AML-193 (cell line): ENCODE data around the gene LRRC3C.
"Not testable (repeated sequence)": the region's sequence is repeated elsewhere in the genome, so short reads cannot be mapped to it uniquely, and the experiment has no call there.

ENCODE experiments used
- DNase-seq, 2 experiments: peaks; one replicate each; lab custom pipeline; 2025; lab: John Stamatoyannopoulos, UW

Gene LRRC3C

DNA sequence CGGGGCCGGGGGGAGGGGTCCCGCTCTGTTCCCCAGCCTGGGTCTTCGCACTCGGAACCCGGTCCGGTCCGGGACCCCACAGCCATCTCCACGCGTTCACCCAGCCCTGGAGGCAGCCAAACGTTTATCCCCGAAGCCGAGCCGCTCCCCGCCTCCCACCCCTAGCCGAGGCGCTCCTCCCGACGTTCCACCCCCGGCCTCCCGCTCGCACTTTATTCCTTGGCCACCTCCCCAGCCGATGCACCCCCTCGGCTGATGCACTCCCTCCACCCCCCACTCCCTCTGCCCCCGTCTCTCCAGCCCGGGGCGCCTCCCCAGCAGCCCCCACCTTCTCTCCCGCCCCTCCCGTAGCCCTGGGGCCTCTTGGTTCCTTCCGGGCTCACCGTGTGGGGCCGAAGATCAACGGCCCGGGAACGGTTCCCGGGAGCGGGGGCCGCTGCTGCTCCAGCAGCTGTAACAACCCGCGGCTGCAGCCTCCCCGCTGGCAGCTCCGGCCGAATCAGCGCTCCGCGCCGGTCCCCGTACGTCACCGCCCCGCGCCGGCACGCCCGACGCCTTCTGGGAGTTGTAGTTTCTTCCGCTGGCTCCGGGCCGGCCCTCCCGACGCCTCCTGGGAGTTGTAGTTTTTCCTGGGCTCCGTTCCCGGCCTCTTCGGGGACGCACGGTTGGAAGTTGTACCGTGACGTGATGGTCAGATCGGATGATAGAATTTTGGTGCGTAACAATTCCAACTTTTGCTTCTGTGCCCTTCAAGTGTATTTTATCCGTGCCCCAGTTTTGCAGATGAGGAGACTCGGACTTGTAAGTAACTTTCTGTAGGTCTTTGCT, at the start of gene LRRC3C, which contains the start of gene ORMDL3:
LRRC3C (plus strand) TSS at position 632 of the 828 bp plus-strand sequence. CDS start 13,792 bp downstream, outside the sequence.
ORMDL3 (minus strand) TSS at position 501 of the 828 bp plus-strand sequence. CDS start 3,398 bp downstream, outside the sequence.
- peak; percentile 84 to 90 for DNase-seq

DNA sequence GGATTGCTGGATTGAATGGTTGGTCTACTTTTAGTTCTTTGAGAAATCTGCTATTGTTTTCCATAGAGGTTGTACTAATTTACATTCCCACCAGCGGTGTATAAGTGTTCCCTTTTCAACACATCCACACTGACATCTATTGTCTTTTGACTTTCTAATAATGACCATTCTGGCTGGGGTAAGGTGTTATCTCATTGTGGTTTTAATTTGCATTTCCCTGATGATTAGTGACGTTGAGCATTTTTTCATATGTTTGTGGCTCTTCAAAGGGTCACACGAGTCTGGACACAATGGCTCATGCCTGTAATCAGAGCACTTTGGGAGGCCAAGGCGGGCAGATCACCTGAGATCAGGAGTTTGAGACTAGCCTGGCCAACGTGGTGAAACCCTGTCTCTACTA, 41.4 kb upstream of the LRRC3C start:
- not testable (repeated sequence) for DNase-seq

DNA sequence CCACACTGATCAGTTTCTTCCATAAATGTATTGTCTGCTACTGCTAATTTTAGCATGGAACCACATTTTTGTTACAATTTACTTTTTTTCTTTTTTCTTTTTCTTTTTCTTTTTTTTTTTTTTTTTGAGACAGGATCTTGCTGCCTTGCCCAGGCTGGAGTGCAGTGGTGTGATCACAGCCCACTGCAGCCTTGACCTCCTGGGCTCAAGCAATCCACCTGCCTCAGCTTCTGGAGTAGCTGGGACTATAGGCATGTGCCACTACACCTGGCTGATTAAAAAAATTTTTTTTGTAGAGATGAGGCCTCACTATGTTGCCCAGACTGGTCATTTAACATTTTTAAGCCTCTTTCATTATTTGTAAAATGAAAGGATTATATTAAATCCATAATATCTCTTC, 40.5 kb upstream of the LRRC3C start:
- DNase-seq, result no peak

GRCh38 chr17:39889200-39889599, 38.3 kb upstream of the LRRC3C start:
- DNase-seq, result no peak

- DNase-seq, result peak in 1 of 2 experiments; percentile 9
These were observed 32.7 kb upstream of the LRRC3C start for GRCh38 chr17:39894681-39895376.

DNA sequence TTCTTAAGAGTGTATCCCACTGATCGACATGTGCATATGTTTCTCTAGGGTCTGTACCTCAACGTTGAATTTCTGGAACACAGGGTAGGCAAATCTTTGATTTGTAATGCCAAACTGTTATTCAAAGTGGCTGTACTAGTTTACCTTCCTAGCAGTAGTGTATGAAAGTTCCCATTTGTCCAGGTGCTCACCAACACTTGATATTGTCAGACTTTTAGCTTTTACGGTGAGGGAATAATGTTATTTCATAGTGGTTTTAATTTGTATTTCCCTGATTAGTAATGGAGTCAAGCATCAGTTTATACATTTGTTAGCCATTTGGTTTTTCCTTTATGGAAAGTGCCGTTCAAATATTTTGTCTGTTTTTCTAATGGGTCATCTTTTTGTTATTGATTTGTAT, 29.4 kb upstream of the LRRC3C start:
- DNase-seq, result no peak

DNA sequence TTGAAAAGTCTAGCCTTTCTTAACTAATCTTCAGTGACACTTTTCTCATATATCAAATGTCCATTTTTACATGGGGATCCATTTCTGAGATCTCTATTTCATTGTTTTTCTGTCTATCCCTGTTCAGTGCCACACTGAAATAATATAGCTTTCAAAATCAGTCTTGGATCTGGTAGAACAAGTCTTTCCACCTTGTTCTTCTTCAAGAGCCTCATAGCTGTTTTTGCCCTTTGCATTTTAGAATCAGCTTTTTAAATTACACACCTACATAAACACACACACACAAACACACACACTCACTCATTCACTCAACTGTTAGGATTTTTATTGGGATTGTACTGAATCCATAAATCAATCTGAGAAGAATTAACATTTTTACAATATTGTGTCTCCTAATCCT, 28.3 kb upstream of the LRRC3C start:
- DNase-seq, result no peak

GRCh38 chr17:39902027-39902426, 25.5 kb upstream of the LRRC3C start:
- not testable (repeated sequence) for DNase-seq

DNA sequence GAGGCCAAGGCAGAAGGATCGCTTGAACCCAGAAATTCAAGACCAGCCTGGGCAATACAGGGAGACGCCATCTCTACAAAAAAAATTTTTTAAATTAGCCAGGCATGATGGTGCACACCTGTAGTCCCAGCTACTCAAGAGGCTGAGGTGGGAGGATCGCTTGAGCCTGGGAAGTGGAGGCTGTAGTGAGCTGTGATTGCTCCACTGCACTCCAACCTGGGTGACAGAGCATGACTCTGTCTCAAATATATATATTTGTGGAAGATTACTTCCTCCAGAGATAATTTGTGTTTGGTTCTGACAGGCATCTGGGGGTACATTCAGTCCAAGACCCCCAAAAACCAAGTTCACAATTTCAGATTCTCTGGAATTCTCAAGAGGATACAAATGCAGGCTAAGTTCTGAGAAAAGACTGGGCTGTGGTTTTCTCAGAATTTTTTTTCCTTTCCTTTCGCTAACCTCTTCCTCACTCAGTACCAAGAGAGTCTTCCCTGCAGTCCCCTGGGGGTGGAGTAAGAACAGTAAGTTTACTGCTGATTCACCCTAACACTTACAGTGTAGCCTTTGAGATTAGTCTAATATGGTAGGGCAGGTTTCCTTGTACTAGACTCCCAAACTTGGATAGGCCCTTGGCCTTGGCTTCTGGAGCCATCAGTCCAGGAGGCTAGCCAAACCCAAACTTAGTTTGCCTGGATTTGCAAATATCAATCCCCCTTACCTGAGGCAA, 24.2 kb upstream of the LRRC3C start:
- peak; percentile 64 to 65 for DNase-seq

- DNase-seq, result no peak
These were observed 22.6 kb upstream of the LRRC3C start for GRCh38 chr17:39904990-39905288.

- no peak for DNase-seq
These were observed 18.7 kb upstream of the LRRC3C start for GRCh38 chr17:39908789-39909352.

GRCh38 chr17:39913989-39914388, 13.5 kb upstream of the LRRC3C start:
- no peak for DNase-seq

DNA sequence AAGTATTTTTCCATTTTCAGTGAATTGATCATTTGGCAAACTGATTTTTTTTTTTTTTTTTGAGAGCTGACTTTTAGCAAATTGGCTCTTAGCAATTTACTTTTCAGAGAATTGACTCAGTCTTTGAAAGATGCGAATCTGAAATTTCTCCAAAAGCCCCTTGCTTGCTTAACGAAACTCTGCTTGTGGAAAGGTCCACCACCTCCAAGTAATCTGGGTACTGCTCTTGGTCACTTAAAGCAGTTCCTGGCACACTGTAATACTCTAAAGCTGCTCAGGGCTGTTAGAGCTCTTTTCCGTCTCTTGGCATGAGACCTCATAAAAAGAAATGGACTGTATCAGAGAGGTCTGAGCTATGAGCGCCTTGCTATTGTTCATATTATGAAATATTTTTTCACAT, 12.0 kb upstream of the LRRC3C start:
- no peak for DNase-seq

DNA sequence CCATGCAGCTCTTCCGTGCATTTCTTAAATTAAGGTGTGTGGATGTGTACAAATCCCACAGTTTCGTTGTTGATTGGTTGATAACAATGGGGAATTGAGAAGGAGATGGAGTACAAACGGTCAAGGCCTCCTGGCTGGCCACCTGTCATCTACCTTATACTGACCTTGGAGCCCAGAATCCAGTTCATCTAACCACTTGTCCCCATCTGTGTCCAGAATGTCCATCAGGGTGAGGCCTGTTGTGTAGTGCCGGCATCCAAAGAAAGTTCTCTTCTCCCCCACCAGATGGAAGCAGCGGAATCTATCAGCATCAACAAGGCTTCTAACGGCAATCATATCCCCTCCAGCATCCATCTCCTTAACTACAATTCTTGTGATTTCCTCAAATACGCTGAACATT, 10.6 kb upstream of the LRRC3C start:
- no peak for DNase-seq

GRCh38 chr17:39919087-39919683, 8.3 kb upstream of the LRRC3C start:
- no peak for DNase-seq

GRCh38 chr17:39920218-39921210, 7.0 kb upstream of the LRRC3C start:
- no peak for DNase-seq

GRCh38 chr17:39921323-39921722, 6.2 kb upstream of the LRRC3C start:
- DNase-seq, result no peak

- no peak for DNase-seq
These were observed 5.5 kb upstream of the LRRC3C start for GRCh38 chr17:39922006-39922405.

DNA sequence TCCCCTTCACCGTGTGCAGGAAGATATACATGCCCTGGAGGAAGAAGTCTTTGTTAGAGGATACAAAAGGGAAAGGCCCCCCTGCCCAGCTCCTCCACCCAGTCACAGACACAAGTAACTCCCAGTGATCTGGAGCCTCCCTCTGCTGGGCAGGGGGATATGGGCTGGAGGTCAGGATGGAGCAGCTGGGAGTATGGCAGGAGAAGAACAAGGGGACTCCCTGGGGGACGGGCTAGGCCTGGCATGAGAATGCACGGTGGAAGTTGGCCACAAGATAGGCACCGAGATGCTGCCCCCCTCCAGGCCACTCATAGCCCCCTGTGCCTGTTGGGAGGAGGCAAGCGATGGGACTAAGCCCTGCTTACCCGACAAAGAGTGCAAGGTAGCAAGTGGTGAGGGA, 4.3 kb upstream of the LRRC3C start:
- DNase-seq, result no peak

DNA sequence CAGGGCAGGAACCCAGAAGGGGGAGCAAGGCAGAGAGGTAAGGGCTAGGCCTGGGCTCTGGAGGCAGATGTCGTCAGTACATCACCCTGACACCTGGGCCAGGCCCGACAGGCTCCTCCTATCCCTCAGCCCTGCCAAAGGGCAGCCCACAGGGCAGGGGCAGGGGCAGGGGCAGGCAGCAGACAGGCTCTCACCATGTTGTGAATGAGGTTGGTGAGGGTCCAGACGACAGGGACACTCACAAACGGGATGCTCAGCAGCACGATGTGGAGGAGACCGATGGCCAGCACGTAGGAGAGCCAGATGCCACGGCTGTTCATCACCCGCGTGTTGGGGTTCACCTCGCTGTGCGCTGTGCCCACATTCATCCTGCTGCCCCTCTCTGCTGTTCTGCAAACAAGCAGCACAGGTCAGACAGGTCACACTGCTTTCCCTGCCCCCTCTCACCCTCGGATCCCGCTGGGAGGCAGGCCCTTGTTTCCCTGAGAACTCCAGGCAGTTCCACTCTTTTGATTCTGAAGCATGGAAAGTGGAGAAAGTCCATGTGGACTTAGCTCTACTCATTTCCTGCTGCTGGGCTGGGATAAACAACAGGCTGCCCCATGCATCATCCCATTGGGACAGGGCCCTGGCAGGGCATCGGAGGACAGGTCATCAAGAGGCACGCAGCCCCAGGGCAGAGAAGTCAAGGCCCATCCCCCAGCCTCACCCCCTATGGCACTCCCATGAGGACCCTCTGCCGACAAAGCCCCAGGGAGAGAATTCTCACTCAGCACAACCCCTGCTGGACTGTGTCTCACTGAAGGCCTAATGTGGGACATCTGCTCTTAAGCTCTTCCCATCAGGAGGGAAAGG, 3.5 kb upstream of the LRRC3C start:
- DNase-seq, result no peak
